Erythroblast (primary cell): ENCODE measurements around the gene VMA21.

Experiments
- GATA1 ChIP-seq: IDR thresholded peaks from 2 replicates; pipeline ENCODE4 v1.6.1; 2011; ENCODE audit warnings: low read depth, mild to moderate bottlenecking, control low read depth, low read length, moderate library complexity
- POLR2A ChIP-seq: IDR thresholded peaks from 2 replicates; pipeline ENCODE4 v1.6.1; 2011; ENCODE audit warnings: mild to moderate bottlenecking, low read length

DNA sequence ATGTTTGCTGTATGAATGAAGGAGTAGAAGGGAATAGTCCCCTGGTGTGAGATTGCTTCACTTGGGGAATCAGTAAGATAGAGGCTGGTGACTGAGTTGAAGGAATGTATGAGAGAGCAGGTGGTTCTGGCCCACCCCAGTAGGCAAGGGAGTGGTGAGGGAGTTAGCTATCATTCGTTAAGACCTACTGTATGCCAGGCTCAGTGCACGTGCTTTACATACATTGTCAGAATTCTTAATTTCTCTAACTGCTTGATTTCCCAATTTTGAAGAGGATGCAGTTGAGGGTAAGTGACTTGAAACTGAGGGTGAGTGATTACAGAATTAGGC lies 700 bp downstream of the VMA21 start:
- no peak for TF ChIP-seq POLR2A
- no peak for TF ChIP-seq GATA1
